Choroid plexus epithelial cell (primary cell): ENCODE measurements around the gene GOLGA6L9.
"Not testable (repeated sequence)": the region's sequence is repeated elsewhere in the genome, so short reads cannot be mapped to it uniquely, and the experiment has no call there.

ENCODE experiments used
- DNase-seq: peaks from one replicate; pipeline ENCODE4 v3.0.0-alpha.2; 2010; ENCODE audit warnings: low read depth
- H3K4me3 ChIP-seq: 2 replicates; pipeline ENCODE4 v1.5.1; 2011; ENCODE audit warnings: low read depth, mild to moderate bottlenecking, control low read depth, low read length, moderate library complexity
- CTCF ChIP-seq: conservative IDR thresholded peaks from 2 replicates; pipeline ENCODE4 v1.5.1; 2011; ENCODE audit warnings: low read depth, mild to moderate bottlenecking, control low read depth, inconsistent platforms, low read length, moderate library complexity

GOLGA6L9 gene

GRCh38 chr15:82429693-82430092 is at the start of gene GOLGA6L9:
TSS of gene GOLGA6L9 (plus strand) at chr15:82429816. CDS start at chr15:82430080, 264 bp downstream.
- not testable (repeated sequence) for DNase-seq, H3K4me3 ChIP-seq

- H3K4me3 ChIP-seq, DNase-seq: not testable (repeated sequence)
Measured at GRCh38 chr15:82381330-82381955, 48.2 kb upstream of the GOLGA6L9 start.

GRCh38 chr15:82387209-82387608 is 42.4 kb upstream of the GOLGA6L9 start:
- DNase-seq, H3K4me3 ChIP-seq: not testable (repeated sequence)

GRCh38 chr15:82390152-82390551 is 39.5 kb upstream of the GOLGA6L9 start:
- H3K4me3 ChIP-seq, DNase-seq: not testable (repeated sequence)

GRCh38 chr15:82392077-82392476 is 37.5 kb upstream of the GOLGA6L9 start:
- H3K4me3 ChIP-seq, DNase-seq: not testable (repeated sequence)

- no peak for TF ChIP-seq CTCF
- peak; percentile 42 for DNase-seq
- no peak overlapping the region for H3K4me3 ChIP-seq
Measured at GRCh38 chr15:82393671-82394070, 35.9 kb upstream of the GOLGA6L9 start.

GRCh38 chr15:82395788-82396187 is 33.8 kb upstream of the GOLGA6L9 start:
- peak; percentile 19 for DNase-seq
- not testable (repeated sequence) for H3K4me3 ChIP-seq

- no peak for TF ChIP-seq CTCF
- DNase-seq = no peak
Measured at GRCh38 chr15:82397817-82398216, 31.8 kb upstream of the GOLGA6L9 start.

GRCh38 chr15:82398785-82399184 is 30.8 kb upstream of the GOLGA6L9 start:
- no peak for TF ChIP-seq CTCF
- no peak for DNase-seq
- H3K4me3 ChIP-seq = no peak overlapping the region

More at GRCh38 chr15:82397817-82398216, 31.8 kb upstream of the GOLGA6L9 start:
- no peak overlapping the region for H3K4me3 ChIP-seq

GRCh38 chr15:82399366-82400103 is 30.1 kb upstream of the GOLGA6L9 start:
- not testable (repeated sequence) for DNase-seq, H3K4me3 ChIP-seq

- H3K4me3 ChIP-seq, DNase-seq: not testable (repeated sequence)
Measured at GRCh38 chr15:82401918-82402317, 27.7 kb upstream of the GOLGA6L9 start.

- DNase-seq, H3K4me3 ChIP-seq: not testable (repeated sequence)
Measured at GRCh38 chr15:82402341-82402740, 27.3 kb upstream of the GOLGA6L9 start.

GRCh38 chr15:82406211-82406610 is 23.4 kb upstream of the GOLGA6L9 start:
- not testable (repeated sequence) for H3K4me3 ChIP-seq, DNase-seq

- H3K4me3 ChIP-seq, DNase-seq: not testable (repeated sequence)
Measured at GRCh38 chr15:82410306-82410705, 19.3 kb upstream of the GOLGA6L9 start.

GRCh38 chr15:82411595-82411994 is 18.0 kb upstream of the GOLGA6L9 start:
- DNase-seq = peak; percentile 4
- H3K4me3 ChIP-seq = not testable (repeated sequence)
